Right atrium auricular region (tissue), 2 donors: ENCODE results near the gene CKAP2. TPM values are rescaled to one million over a fixed set of nuclear protein-coding genes. Genes with fewer than 3 reads are reported as not detected.

Experiments used
- DNase-seq: peaks from one replicate; pipeline ENCODE4 v3.0.0-alpha.2; 2019; ENCODE audit warnings: low spot score
- H3K27ac ChIP-seq, 2 donors: fragments of 200-600 bp; sonication (generic); 1 replicate in 1 of 2; 2 replicates in 1 of 2; pipeline ENCODE4 v1.5.1; 2016 to 2019
- H3K27me3 ChIP-seq, 2 donors: fragments of 200-600 bp; sonication (generic); one replicate each; pipeline versions ENCODE4 v1.5.1 to v1.6.0; 2017 to 2019
- H3K36me3 ChIP-seq: fragments of 200-600 bp; sonication (generic); one replicate; pipeline ENCODE4 v1.5.1; 2016
- H3K4me1 ChIP-seq, 2 donors: fragments of 200-600 bp; sonication (generic); one replicate each; pipeline versions ENCODE4 v1.5.1 to v1.6.0; 2017 to 2019
- H3K4me3 ChIP-seq, 2 donors: fragments of 200-600 bp; sonication (generic); 1 replicate in 1 of 2; 2 replicates in 1 of 2; pipeline ENCODE4 v1.5.1; 2017 to 2019; ENCODE audit warnings: mild to moderate bottlenecking in 1 of 2, moderate library complexity in 1 of 2
- H3K9me3 ChIP-seq, 2 donors: fragments of 200-600 bp; sonication (generic); one replicate each; pipeline ENCODE4 v1.5.1; 2019
- total RNA-seq, 2 donors: library from RNA; depleted of rRNA; stranded (reverse); fragments of >200 nt; gene quantifications; one replicate each; pipeline ENCODE4 v1.1.0, GENCODE V29; 2016
- TF ChIP-seq, protein P1 (sequence below), 2 donors: fragments of 200-600 bp; sonication (generic); IDR thresholded peaks; one replicate each; pipeline ENCODE4 v1.5.1; 2019; ENCODE audit warnings: antibody characterized with exemption in 2 of 2

The CKAP2 gene
- total RNA-seq, 2 donors from 2014 or later = 4.7 to 7.0 TPM

DNA sequence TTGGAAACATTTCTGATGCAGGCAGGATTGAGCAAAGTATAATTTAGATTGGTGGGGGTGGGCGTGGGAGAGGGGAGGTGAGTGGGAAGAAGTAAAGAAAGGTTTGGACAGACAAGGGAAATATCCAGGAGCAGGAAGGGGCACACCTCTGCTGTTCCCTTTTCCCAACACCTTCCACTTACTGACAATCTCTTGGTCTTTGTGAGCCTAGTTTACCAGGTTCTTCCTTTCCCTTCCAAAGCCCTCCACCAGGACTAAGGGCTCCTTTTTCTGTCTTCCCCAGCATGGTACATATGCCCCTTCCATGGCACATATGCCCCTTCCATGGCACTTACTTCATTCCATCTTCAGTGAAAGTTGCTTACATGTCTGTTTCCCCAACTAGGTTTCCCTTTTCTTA lies 43.1 kb upstream of the CKAP2 start:
- H3K9me3 ChIP-seq = no peaks in the 10 kb centered on the region
- peaks cover 42% of the 10 kb centered on the region for H3K36me3 ChIP-seq
- no peaks in the 10 kb centered on the region for H3K4me1 ChIP-seq

DNA sequence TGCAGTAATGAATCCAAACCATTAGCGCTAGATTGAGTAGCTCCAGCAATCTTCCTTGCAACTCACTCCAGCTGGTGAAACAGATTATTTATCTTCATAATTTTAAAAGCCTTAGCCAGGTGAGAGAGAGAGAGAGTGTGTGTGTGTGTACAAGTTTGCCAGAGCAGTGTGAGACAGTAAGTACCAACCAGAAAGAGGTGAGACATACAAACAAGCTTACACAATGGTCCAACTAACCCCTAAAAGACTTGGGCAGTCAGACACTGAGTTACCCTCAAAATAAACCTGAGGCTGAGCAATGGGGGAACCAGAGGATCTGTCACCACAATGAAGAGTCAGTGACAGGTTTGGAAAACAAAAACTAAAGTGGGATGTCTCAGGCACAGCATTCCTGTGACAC lies 41.2 kb upstream of the CKAP2 start:
- H3K36me3 ChIP-seq = peaks cover 53% of the 10 kb centered on the region

More for the DNA sequence above, 43.1 kb upstream of the CKAP2 start:
- Histone ChIP-seq H3K27ac (no peak overlapping the region), H3K27me3 (no peaks in the 10 kb centered on the region), H3K4me3 (no peak overlapping the region)
- DNase-seq = no peak
- TF ChIP-seq, protein P1, sequence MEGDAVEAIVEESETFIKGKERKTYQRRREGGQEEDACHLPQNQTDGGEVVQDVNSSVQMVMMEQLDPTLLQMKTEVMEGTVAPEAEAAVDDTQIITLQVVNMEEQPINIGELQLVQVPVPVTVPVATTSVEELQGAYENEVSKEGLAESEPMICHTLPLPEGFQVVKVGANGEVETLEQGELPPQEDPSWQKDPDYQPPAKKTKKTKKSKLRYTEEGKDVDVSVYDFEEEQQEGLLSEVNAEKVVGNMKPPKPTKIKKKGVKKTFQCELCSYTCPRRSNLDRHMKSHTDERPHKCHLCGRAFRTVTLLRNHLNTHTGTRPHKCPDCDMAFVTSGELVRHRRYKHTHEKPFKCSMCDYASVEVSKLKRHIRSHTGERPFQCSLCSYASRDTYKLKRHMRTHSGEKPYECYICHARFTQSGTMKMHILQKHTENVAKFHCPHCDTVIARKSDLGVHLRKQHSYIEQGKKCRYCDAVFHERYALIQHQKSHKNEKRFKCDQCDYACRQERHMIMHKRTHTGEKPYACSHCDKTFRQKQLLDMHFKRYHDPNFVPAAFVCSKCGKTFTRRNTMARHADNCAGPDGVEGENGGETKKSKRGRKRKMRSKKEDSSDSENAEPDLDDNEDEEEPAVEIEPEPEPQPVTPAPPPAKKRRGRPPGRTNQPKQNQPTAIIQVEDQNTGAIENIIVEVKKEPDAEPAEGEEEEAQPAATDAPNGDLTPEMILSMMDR (IDR thresholded peaks at IDR 0.05) = no peak

DNA sequence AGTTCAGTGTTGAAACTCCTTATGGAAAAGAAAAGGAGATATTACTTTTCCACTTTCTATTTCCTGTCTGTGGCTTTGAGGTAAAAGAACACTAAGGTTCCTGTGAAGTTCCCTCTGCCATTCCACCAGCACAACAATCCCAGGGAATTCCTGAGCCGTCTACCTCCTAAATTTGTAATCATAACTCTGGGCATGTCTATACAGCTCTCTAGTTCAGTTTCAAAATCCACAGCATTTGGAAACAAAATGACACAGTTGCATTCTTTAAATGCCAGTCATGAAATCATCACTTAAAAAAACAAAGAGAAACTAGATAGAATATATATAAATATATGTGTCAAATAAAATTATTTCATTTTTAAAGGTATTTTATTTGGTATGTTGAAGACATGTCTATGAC lies 40.3 kb upstream of the CKAP2 start:
- H3K36me3 ChIP-seq = peaks cover 53% of the 10 kb centered on the region
- no peaks in the 10 kb centered on the region for H3K9me3 ChIP-seq
- no peaks in the 10 kb centered on the region for H3K27me3 ChIP-seq
- no peak for DNase-seq
- H3K4me3 ChIP-seq = no peak overlapping the region
- no peak overlapping the region for H3K27ac ChIP-seq
- TF ChIP-seq, protein P1 (IDR thresholded peaks at IDR 0.05) = no peak
- H3K4me1 ChIP-seq = peaks cover 0 to 5% of the 10 kb centered on the region in 2 donors

More for the DNA sequence above, 41.2 kb upstream of the CKAP2 start:
- Histone ChIP-seq H3K27ac (no peak overlapping the region), H3K27me3 (no peaks in the 10 kb centered on the region), H3K9me3 (no peaks in the 10 kb centered on the region), H3K4me3 (no peak overlapping the region), H3K4me1 (peaks cover 0 to 2% of the 10 kb centered on the region in 2 donors)
- DNase-seq = no peak
- TF ChIP-seq, protein P1 (IDR thresholded peaks at IDR 0.05) = no peak

DNA sequence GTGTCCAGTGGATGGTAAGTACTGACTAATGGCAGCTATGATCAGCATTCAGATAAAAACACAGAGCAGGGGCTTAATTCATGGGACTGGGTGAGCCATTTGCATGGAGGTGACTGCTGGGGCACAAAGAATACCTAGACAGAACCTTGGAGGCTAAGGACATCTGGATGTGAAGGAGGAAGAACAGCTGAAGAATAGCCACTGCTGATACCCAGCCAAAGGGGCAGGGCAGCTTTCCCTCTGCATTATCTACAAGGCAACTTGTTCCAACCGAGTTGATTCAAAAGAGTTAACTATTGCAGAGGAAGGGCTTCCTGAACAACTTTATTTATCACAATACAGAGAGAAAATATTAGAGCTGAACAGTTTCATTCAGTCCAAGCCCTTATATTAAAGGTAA lies 36.2 kb upstream of the CKAP2 start:
- DNase-seq = no peak
- Histone ChIP-seq H3K27ac (no peak overlapping the region), H3K27me3 (no peaks in the 10 kb centered on the region), H3K9me3 (no peaks in the 10 kb centered on the region), H3K4me1 (peaks cover 0 to 5% of the 10 kb centered on the region in 2 donors), H3K36me3 (peaks cover 67% of the 10 kb centered on the region), H3K4me3 (no peak overlapping the region)
- TF ChIP-seq, protein P1 (IDR thresholded peaks at IDR 0.05) = no peak

DNA sequence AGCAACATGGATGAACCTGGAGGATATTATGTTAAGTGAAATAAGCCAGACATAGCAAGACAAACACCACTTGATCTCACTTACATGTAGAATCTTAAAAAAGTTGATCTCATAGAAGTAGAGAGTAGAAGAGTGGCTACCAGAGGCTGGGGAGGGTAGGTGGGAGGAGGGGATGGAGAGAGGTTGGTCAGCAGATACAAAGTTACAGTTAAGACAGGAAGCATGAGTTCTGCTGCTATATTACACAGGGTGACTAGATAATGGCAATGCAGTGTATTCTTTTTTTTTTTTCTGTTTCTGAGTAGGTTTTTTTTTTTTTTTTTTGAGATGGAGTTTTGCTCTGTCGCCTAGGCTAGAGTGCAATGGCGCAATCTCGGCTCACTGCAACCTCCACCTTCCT lies 34.1 kb upstream of the CKAP2 start:
- Histone ChIP-seq H3K27me3 (no peaks in the 10 kb centered on the region), H3K36me3 (peaks cover 68% of the 10 kb centered on the region), H3K9me3 (no peaks in the 10 kb centered on the region), H3K4me1 (peaks cover 0 to 5% of the 10 kb centered on the region in 2 donors), H3K4me3 (no peak overlapping the region), H3K27ac (no peak overlapping the region)
- DNase-seq = no peak
- TF ChIP-seq, protein P1 (IDR thresholded peaks at IDR 0.05) = no peak

DNA sequence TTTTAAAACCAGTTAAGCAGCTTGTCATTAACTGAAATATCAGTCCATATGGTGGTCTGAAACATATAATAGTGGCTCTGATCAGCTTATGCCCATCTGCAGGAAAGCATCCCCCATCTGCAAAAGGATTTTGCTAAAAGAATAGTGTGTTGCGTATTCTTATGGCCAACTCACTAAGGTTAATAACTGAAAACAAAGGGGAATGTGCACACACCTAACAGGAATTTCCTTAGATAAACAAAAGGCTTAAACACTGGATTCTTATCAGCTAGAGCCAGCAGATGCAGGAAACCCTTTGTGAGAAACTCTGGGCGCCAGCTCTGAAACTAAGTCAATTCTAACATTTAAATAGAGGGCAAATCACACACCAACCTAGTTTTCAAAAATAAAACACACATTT lies 27.0 kb upstream of the CKAP2 start:
- Histone ChIP-seq H3K4me1 (peaks cover 0 to 8% of the 10 kb centered on the region in 2 donors), H3K9me3 (no peaks in the 10 kb centered on the region), H3K27ac (no peak overlapping the region), H3K36me3 (peaks cover 63% of the 10 kb centered on the region), H3K27me3 (no peaks in the 10 kb centered on the region), H3K4me3 (no peak overlapping the region)
- DNase-seq = no peak
- TF ChIP-seq, protein P1 (IDR thresholded peaks at IDR 0.05) = no peak
